Stimulated activated CD4-positive, alpha-beta T cell treated with anti-CD3 and anti-CD28 coated beads, Interleukin-15, amount 100 ng/mL, for 1 hour (primary cell): ENCODE data around the gene KLF13.
A peak's percentile ranks its signal among the peaks of the same experiment; 100 is the strongest.

Experiments used
- DNase-seq, 2 donors: peaks; one replicate each; pipeline ENCODE4 v3.0.0-alpha.2; 2020; ENCODE audit warnings: low read depth in 1 of 2, low spot score in 1 of 2

The KLF13 gene

DNA sequence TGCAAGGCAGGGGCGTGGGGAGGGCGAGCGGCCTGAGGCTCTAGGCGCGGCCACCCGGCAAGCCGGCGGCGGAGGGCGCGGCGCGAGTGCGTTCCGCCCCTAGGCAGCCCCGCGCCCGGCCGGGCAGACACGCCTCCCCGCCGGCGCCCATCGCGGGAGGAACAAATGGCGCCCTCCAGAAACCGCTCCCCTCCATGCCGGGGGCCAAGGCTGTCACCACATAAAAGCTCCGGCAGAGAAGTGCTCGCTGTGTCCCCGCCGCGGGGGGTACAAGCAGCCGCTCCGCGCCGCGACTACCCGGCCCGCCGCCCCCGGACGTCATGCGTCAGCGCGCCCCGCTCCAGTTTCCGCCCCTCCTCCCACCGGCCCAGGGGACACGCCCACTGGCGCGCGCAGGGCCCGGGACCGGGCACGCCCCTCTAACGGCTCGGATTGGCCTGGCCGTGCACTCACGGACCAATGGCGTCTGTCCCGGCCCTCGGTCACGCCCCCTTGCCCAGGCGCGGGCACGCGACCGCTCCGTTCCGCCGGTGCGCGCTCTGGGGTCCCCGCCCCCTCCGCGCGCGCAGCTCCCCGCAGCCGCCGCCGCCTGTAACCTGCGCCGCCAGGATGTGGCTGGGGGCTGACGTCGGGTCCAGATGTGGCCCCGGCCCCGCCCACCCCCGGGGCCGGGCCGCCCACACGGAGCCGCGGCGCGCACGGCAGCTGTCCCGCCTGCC is at the start of gene KLF13:
Gene KLF13 (plus strand): TSS at position 680 of the 719 bp plus-strand sequence. CDS start 378 bp downstream, outside the sequence.
- DNase-seq, result peak; percentile 100

- DNase-seq, result no peak
Measured at GRCh38 chr15:31277335-31278060, 49.1 kb upstream of the KLF13 start.

DNA sequence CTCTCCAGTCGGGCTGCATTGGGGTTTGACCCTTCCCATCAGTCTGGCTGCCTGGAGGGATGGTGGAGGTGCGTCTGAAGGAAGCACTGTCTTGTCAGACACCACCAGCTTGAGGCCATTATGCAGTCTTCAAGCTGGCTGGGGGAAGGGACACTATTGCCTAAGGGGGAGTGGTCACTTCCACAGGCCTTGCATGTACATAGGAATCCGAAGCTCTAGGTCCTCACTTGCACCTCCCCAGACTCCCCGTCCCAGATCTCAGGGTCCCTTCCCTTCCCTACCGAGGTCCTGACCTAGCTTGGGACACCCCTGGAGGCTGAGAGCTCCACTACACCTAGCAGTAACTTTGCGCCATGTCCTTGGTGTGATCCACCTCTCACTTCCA is 48.6 kb upstream of the KLF13 start:
- no peak for DNase-seq

GRCh38 chr15:31278544-31279220 is 48.0 kb upstream of the KLF13 start:
- no peak for DNase-seq

DNA sequence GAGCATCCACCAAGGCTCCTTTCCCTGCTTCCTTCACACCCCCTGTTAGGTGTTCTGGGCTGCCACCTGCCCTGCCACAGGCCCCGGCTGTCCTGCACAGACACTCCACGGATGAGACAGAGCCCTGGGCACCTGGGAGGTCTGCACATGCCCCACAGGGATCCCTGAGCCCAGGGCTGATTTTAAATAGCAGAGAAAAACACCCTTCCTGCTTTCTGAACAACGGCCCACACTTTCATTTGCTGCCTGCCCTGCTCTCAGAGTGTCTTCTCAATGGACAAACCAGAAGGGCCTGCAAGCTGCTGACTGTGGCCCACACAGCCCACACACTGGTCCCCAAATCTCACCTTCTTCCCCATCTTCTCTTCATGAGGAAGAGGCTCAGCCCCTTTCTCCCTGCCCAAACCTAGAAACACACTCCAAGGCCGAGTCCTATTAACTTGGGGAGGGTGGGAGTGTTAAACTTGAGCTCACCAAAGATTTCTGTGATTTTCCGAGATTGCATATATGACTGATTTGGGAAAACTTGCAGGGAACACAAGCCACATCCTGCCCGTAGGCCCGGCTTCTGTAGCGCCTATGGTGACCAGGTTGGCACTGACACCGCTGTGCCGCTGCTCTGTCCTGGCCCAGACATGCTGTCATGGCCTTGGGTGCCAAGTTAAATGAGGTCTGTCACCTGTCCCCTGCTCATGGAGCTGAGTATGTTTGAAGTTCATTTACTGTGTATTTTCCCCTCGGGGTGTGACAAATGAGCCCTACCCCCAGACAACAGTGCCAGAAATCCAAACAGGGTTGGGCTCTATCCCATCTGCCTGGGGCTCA is 47.2 kb upstream of the KLF13 start:
- DNase-seq, result no peak

DNA sequence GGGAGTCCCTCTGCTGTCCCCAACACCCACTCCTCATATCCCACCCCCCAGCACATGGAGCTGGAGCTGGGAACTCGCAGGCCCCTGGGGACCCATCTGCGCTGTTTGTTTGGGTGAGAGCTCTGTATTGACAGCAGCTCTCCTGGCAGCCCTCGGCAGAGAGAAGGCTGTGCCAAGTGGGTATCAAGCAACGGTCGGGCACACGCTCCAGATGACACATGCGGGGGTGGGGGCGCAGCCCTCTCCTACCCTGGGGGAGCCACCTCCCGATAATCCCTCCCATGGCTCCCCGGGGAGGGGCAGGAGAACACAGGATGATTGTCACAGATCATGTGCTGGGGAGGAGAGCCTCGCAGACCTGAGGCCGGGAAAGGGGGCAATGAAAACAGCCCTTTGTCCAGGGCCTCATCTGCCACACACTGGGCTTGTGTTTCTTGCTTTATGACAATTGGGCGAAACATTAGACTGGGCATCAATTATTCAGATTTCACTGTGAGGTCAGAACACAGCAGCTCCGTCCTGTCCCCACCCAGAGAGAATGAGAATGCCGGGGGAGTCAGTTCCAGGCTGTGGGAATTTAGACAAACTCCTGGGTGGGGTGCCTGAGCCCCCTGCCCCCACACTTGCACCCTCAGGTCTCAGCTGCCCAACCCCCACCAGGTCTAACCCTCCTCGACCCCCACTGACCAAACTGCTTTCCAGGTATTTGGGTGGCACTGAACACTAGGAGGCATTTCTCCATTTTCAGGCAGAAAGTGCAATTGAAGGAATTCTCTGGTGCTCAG is 46.4 kb upstream of the KLF13 start:
- DNase-seq, result no peak

DNA sequence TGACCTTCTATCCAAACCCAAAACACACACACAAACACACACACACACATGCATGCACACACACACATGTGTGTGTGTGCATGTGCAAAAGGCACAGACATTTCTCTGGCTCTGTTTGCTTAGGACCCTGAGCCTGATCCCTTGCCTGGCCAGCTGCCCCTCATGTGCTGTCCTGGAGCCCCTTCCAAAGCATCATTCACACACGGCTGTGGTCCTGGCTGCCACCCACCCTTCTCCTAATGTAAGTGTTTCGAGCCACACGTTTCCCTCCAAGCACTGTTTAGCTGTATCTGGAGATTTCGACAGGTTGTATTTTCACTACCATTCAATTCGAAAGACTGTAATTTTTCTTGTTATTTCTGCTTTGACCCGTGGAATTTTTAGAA is 45.8 kb upstream of the KLF13 start:
- no peak for DNase-seq

DNA sequence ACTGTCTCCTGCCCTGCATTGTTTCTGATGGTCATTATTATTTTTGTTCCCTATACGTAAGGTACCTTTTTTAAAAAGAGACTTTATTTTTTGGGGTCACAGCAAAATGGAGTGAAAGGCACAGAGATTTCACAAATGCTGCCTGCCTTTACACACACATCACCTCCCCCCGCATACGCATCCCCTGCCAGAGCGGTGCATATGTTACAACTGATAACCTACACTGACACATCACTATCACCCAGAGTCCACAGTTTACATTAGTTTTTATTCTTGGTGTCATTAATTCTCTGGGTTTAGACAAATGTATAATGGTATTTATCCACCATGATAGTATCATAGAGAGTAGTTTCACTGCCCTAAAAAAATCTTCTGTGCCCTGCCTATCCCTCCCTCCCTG is 43.6 kb upstream of the KLF13 start:
- DNase-seq, result no peak

- no peak for DNase-seq
Measured at GRCh38 chr15:31285772-31286261, 40.8 kb upstream of the KLF13 start.

DNA sequence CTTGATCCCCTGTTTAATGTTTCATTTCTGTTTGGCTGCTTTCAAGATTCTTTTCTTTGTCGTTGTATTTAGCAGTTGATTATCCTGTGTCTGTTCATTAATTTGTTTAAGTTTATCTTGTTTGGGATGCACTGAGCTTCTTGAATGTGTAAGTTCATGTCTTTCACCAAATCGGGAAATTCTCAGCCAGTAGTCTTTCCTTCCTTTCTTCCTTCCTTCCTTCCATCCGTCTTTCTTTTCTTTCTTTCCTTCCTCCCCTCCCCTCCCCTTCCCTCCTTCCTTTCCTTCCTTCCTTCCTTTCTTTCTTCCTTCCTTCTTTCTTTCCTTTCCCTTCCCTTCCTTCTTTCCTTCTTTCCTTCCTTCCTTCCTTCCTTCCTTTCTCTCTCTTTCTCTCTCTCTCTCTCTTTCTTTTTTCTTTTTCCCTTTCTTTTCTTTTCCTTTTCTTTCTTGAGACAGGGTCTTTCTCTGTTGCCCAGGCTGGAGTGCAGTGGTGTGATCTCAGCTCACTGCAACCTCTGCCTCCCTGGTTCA is 35.5 kb upstream of the KLF13 start:
- DNase-seq, result no peak

GRCh38 chr15:31292391-31293015 is 34.1 kb upstream of the KLF13 start:
- no peak for DNase-seq

DNA sequence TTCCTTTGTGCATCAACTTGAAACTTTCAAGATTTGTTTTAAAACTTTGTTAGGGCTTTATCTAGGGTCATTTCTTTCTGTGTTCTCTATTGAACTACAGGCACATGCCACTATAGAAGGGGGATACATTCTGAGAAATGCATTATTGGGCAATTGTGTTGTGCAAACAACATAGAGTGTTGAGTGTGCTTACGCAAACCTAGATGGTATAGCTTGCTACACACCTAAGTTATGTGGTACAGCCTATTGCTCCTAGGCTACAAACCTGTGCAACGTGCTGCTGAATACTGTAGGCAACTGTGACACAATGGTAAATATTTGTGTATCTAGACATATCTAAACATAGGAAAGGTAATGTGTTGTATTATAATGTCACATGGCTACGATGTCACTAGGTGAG is 33.0 kb upstream of the KLF13 start:
- no peak for DNase-seq

GRCh38 chr15:31294067-31294466 is 32.6 kb upstream of the KLF13 start:
- DNase-seq, result no peak

GRCh38 chr15:31295658-31296057 is 31.0 kb upstream of the KLF13 start:
- no peak for DNase-seq

GRCh38 chr15:31296219-31296645 is 30.4 kb upstream of the KLF13 start:
- no peak for DNase-seq

- DNase-seq, result no peak
Measured at GRCh38 chr15:31296646-31297574, 29.7 kb upstream of the KLF13 start.

DNA sequence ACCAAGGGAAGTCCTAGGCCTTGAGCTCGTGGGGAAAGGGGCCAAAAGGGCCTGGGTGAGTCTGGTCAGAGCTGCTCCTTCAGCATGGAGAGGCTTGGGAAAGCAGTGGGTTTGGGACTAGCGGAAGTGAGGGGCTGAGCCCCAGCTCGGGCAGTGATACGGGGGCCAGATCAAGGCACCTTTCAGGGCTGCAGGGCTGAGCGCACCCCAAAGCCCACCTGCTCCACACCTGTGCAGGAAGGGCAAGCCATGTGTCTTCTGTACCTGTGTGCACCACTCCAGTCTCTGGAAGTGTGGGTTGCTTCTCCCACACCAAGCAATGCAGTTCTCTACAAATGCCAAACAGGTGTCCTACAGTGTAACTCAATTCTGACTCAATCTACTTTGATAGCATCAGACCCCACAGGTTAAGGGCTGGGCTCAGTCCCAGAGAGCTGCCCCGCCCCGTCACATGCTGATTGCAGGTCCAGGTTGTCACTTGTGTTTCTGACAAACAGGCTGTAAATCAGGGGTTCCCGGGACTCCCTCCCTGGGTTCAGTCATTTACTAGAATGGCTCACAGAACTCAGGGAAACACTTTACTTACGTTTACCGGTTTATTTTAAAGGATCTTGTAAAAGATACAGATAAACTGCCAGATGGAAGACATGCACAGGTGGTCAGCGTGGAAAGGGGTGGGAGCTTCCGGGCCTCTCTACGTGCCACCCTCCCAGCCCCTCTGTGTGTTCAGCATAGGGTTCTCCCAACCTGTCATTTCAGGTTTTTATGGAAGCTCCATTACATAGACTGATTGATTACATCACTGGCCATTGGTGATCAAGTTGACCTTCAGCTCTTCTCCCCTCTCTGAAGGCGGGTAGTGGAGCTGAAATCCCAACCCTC is 28.8 kb upstream of the KLF13 start:
- DNase-seq, result no peak
